ENCODE data around the gene SBNO2. TPM values are rescaled to one million over a fixed set of nuclear protein-coding genes. Genes with fewer than 3 reads are reported as not detected.
A peak's percentile ranks its signal among the peaks of the same experiment; 100 is the strongest.

SBNO2 gene
- total RNA-seq, 5 donors from 2014 or later (not counting 1 experiment from before 2014, with no cell fraction given): 90.2 to 115 (median 106) TPM

- DNase-seq (no peak), ATAC-seq (replicated peaks in 1 of 4) (no peak)
- no peak overlapping the region for H3K4me3 ChIP-seq (ENCODE audit: control insufficient read depth in 1 of 2, extremely low read depth in 1 of 2, low read length in 1 of 2)
- no peak overlapping the region for H3K27ac ChIP-seq (ENCODE audit: low read length)
- 94% methylated on average over 23 of the region's 38 CpGs for WGBS (ENCODE audit: insufficient coverage)
- peaks cover 0 to 5% (median 4%) of the 10 kb centered on the region in 3 donors for H3K4me1 Mint-ChIP-seq
- no peaks in the 10 kb centered on the region for H3K9me3 Mint-ChIP-seq
- ChIA-PET CTCF (no interaction called here), POLR2A (no interaction called here)
- no peaks in the 10 kb centered on the region for H3K36me3 Mint-ChIP-seq
- no peaks in the 10 kb centered on the region for H3K4me1 ChIP-seq (ENCODE audit: control insufficient read depth in 1 of 2, extremely low read depth in 1 of 2, insufficient read depth in 2 of 2, low read length in 2 of 2)
- H3K4me3 Mint-ChIP-seq: no peak overlapping the region
- H3K27me3 ChIP-seq (replicated peaks in 1 of 2; ENCODE audit: control insufficient read depth in 2 of 2, extremely low read depth in 1 of 2, insufficient read depth in 2 of 2, low read length in 1 of 2): no peaks in the 10 kb centered on the region
- peaks cover 31 to 54% of the 10 kb centered on the region in 2 donors for H3K36me3 ChIP-seq (ENCODE audit: control insufficient read depth in 2 of 2, extremely low read depth in 1 of 2, insufficient read depth in 1 of 2, low read length in 1 of 2)
- H3K27me3 Mint-ChIP-seq: no peaks in the 10 kb centered on the region
- no peaks in the 10 kb centered on the region for H3K9me3 ChIP-seq
- H3K27ac Mint-ChIP-seq: no peak overlapping the region
Observed at GRCh38 chr19:1220976-1221903, 47.2 kb upstream of the SBNO2 start.

- peaks cover 26 to 56% of the 10 kb centered on the region in 2 donors for H3K36me3 ChIP-seq (ENCODE audit: control insufficient read depth in 2 of 2, extremely low read depth in 1 of 2, insufficient read depth in 1 of 2, low read length in 1 of 2)
- POLR2A ChIA-PET: no interaction called here
- Mint-ChIP-seq H3K27me3 (no peaks in the 10 kb centered on the region), H3K4me1 (peaks cover 0 to 5% (median 4%) of the 10 kb centered on the region in 3 donors), H3K9me3 (no peaks in the 10 kb centered on the region), H3K36me3 (no peaks in the 10 kb centered on the region), H3K4me3 (no peak overlapping the region), H3K27ac (no peak overlapping the region)
- H3K27ac ChIP-seq (ENCODE audit: low read length): no peak overlapping the region
- H3K9me3 ChIP-seq: no peaks in the 10 kb centered on the region
- H3K27me3 ChIP-seq (replicated peaks in 1 of 2; ENCODE audit: control insufficient read depth in 2 of 2, extremely low read depth in 1 of 2, insufficient read depth in 2 of 2, low read length in 1 of 2): no peaks in the 10 kb centered on the region
- WGBS (ENCODE audit: insufficient coverage): 98% methylated on average over 28 of the region's 33 CpGs
- CTCF ChIA-PET: no interaction called here
- no peak for DNase-seq
- no peaks in the 10 kb centered on the region for H3K4me1 ChIP-seq (ENCODE audit: control insufficient read depth in 1 of 2, extremely low read depth in 1 of 2, insufficient read depth in 2 of 2, low read length in 2 of 2)
- no peak for ATAC-seq (replicated peaks in 1 of 4)
- no peak overlapping the region for H3K4me3 ChIP-seq (ENCODE audit: control insufficient read depth in 1 of 2, extremely low read depth in 1 of 2, low read length in 1 of 2)
Observed at GRCh38 chr19:1220477-1220930, 46.4 kb upstream of the SBNO2 start.

- ChIA-PET CTCF (no interaction called here), POLR2A (no interaction called here)
- no peaks in the 10 kb centered on the region for H3K27me3 ChIP-seq (replicated peaks in 1 of 2; ENCODE audit: control insufficient read depth in 2 of 2, extremely low read depth in 1 of 2, insufficient read depth in 2 of 2, low read length in 1 of 2)
- H3K36me3 Mint-ChIP-seq: no peaks in the 10 kb centered on the region
- 95% methylated on average over 19 of the region's 19 CpGs for WGBS (ENCODE audit: insufficient coverage)
- peaks cover 0 to 5% (median 4%) of the 10 kb centered on the region in 3 donors for H3K4me1 Mint-ChIP-seq
- no peak overlapping the region for H3K4me3 ChIP-seq (ENCODE audit: control insufficient read depth in 1 of 2, extremely low read depth in 1 of 2, low read length in 1 of 2)
- ATAC-seq (replicated peaks in 1 of 4) (no peak), DNase-seq (no peak)
- no peaks in the 10 kb centered on the region for H3K9me3 ChIP-seq
- H3K36me3 ChIP-seq (ENCODE audit: control insufficient read depth in 2 of 2, extremely low read depth in 1 of 2, insufficient read depth in 1 of 2, low read length in 1 of 2): peaks cover 26 to 56% of the 10 kb centered on the region in 2 donors
- H3K27me3 Mint-ChIP-seq: no peaks in the 10 kb centered on the region
- peaks cover under 1 to 2% of the 10 kb centered on the region in 2 experiments for H3K4me1 ChIP-seq (ENCODE audit: control insufficient read depth in 1 of 2, extremely low read depth in 1 of 2, insufficient read depth in 2 of 2, low read length in 2 of 2)
- H3K27ac ChIP-seq (ENCODE audit: low read length): no peak overlapping the region
- no peak overlapping the region for H3K4me3 Mint-ChIP-seq
- no peak overlapping the region for H3K27ac Mint-ChIP-seq
- H3K9me3 Mint-ChIP-seq: no peaks in the 10 kb centered on the region
Observed at GRCh38 chr19:1219786-1220476, 45.9 kb upstream of the SBNO2 start.

- no peak for ATAC-seq (replicated peaks in 1 of 4)
- H3K36me3 ChIP-seq (ENCODE audit: control insufficient read depth in 2 of 2, extremely low read depth in 1 of 2, insufficient read depth in 1 of 2, low read length in 1 of 2): peaks cover 21 to 50% of the 10 kb centered on the region in 2 donors
- H3K9me3 Mint-ChIP-seq: no peaks in the 10 kb centered on the region
- H3K36me3 Mint-ChIP-seq: peaks cover under 1% of the 10 kb centered on the region
- H3K4me1 ChIP-seq (ENCODE audit: control insufficient read depth in 1 of 2, extremely low read depth in 1 of 2, insufficient read depth in 2 of 2, low read length in 2 of 2): peaks cover 2 to 10% of the 10 kb centered on the region in 2 experiments
- H3K4me3 Mint-ChIP-seq: no peak overlapping the region
- no peak overlapping the region for H3K27ac Mint-ChIP-seq
- POLR2A ChIA-PET: no interaction called here
- peaks cover 4 to 10% (median 10%) of the 10 kb centered on the region in 3 donors for H3K4me1 Mint-ChIP-seq
- 96% methylated on average over 29 of the region's 37 CpGs for WGBS (ENCODE audit: insufficient coverage)
- H3K27me3 Mint-ChIP-seq: no peaks in the 10 kb centered on the region
- H3K27ac ChIP-seq (ENCODE audit: low read length): no peak overlapping the region
- no peaks in the 10 kb centered on the region for H3K27me3 ChIP-seq (replicated peaks in 1 of 2; ENCODE audit: control insufficient read depth in 2 of 2, extremely low read depth in 1 of 2, insufficient read depth in 2 of 2, low read length in 1 of 2)
- CTCF ChIA-PET: no interaction called here
- no peaks in the 10 kb centered on the region for H3K9me3 ChIP-seq
- no peak for DNase-seq
- no peak overlapping the region for H3K4me3 ChIP-seq (ENCODE audit: control insufficient read depth in 1 of 2, extremely low read depth in 1 of 2, low read length in 1 of 2)
Observed at GRCh38 chr19:1218751-1219567, 44.9 kb upstream of the SBNO2 start.

- Mint-ChIP-seq H3K27me3 (no peaks in the 10 kb centered on the region), H3K9me3 (no peaks in the 10 kb centered on the region), H3K4me1 (peaks cover 14 to 19% (median 19%) of the 10 kb centered on the region in 3 donors), H3K27ac (peak overlapping the region in 1 of 2 donors; percentile 22), H3K4me3 (no peak overlapping the region), H3K36me3 (peaks cover 8% of the 10 kb centered on the region)
- no peak overlapping the region for H3K4me3 ChIP-seq (ENCODE audit: control insufficient read depth in 1 of 2, extremely low read depth in 1 of 2, low read length in 1 of 2)
- H3K27me3 ChIP-seq (replicated peaks in 1 of 2; ENCODE audit: control insufficient read depth in 2 of 2, extremely low read depth in 1 of 2, insufficient read depth in 2 of 2, low read length in 1 of 2): no peaks in the 10 kb centered on the region
- H3K27ac ChIP-seq (ENCODE audit: low read length): no peak overlapping the region
- CTCF ChIA-PET: interaction anchor here in 1 of 2 donors (0.5 kb wide), 1 partner anchor 13 kb away, joined by 4 read pairs; no protein-coding TSS in a partner anchor
- ATAC-seq (replicated peaks in 1 of 4) (no peak), DNase-seq (no peak)
- POLR2A ChIA-PET: interaction anchor here in 1 of 2 donors (0.7 kb wide), 1 partner anchor 297 kb away, joined by 4 read pairs; no protein-coding TSS in a partner anchor
- 91% methylated on average over 13 of the region's 15 CpGs for WGBS (ENCODE audit: insufficient coverage)
- peaks cover 16 to 39% of the 10 kb centered on the region in 2 donors for H3K36me3 ChIP-seq (ENCODE audit: control insufficient read depth in 2 of 2, extremely low read depth in 1 of 2, insufficient read depth in 1 of 2, low read length in 1 of 2)
- peaks cover 11 to 23% of the 10 kb centered on the region in 2 experiments for H3K4me1 ChIP-seq (ENCODE audit: control insufficient read depth in 1 of 2, extremely low read depth in 1 of 2, insufficient read depth in 2 of 2, low read length in 2 of 2)
- no peaks in the 10 kb centered on the region for H3K9me3 ChIP-seq
Observed at GRCh38 chr19:1217366-1217765, 43.3 kb upstream of the SBNO2 start.

- Histone ChIP-seq H3K27ac (ENCODE audit: low read length) (no peak overlapping the region), H3K36me3 (ENCODE audit: control insufficient read depth in 2 of 2, extremely low read depth in 1 of 2, insufficient read depth in 1 of 2, low read length in 1 of 2) (peaks cover 16 to 35% of the 10 kb centered on the region in 2 donors), H3K9me3 (no peaks in the 10 kb centered on the region), H3K4me3 (ENCODE audit: control insufficient read depth in 1 of 2, extremely low read depth in 1 of 2, low read length in 1 of 2) (no peak overlapping the region), H3K27me3 (replicated peaks in 1 of 2; ENCODE audit: control insufficient read depth in 2 of 2, extremely low read depth in 1 of 2, insufficient read depth in 2 of 2, low read length in 1 of 2) (no peaks in the 10 kb centered on the region), H3K4me1 (ENCODE audit: control insufficient read depth in 1 of 2, extremely low read depth in 1 of 2, insufficient read depth in 2 of 2, low read length in 2 of 2) (peaks cover 11 to 25% of the 10 kb centered on the region in 2 experiments)
- 81% methylated on average over 10 of the region's 12 CpGs for WGBS (ENCODE audit: insufficient coverage)
- no peak for ATAC-seq (replicated peaks in 1 of 4)
- no peak overlapping the region for H3K27ac Mint-ChIP-seq
- H3K9me3 Mint-ChIP-seq: no peaks in the 10 kb centered on the region
- H3K4me3 Mint-ChIP-seq: no peak overlapping the region
- ChIA-PET CTCF (interaction anchor here in 1 of 2 donors (0.5 kb wide), 1 partner anchor 12 kb away, joined by 4 read pairs; no protein-coding TSS in a partner anchor), POLR2A (interaction anchor here in 1 of 2 donors (0.7 kb wide), 1 partner anchor 1914 kb away, joined by 6 read pairs; no protein-coding TSS in a partner anchor)
- no peak for DNase-seq
- H3K4me1 Mint-ChIP-seq: peaks cover 15 to 20% (median 20%) of the 10 kb centered on the region in 3 donors
- H3K36me3 Mint-ChIP-seq: peaks cover 8% of the 10 kb centered on the region
- no peaks in the 10 kb centered on the region for H3K27me3 Mint-ChIP-seq
Observed at GRCh38 chr19:1216756-1217155, 42.7 kb upstream of the SBNO2 start.
